ENCODE measurements around the gene NPY5R. TPM values are rescaled to one million over a fixed set of nuclear protein-coding genes. Genes with fewer than 3 reads are reported as not detected.

Gene NPY5R
- total RNA-seq, 1 experiment from 2014 or later = 0.15 TPM

- Histone ChIP-seq H2AFZ (ENCODE audit: low read length) (no peak overlapping the region), H3K9ac (ENCODE audit: low read length) (no peak overlapping the region), H3K4me1 (ENCODE audit: low read length) (no peaks in the 10 kb centered on the region), H3K9me3 (ENCODE audit: low read length) (no peaks in the 10 kb centered on the region), H4K20me1 (ENCODE audit: insufficient read depth, low read depth, low read length) (no peaks in the 10 kb centered on the region), H3K4me2 (ENCODE audit: low read depth, low read length, poor library complexity, severe bottlenecking) (no peak overlapping the region), H3K79me2 (ENCODE audit: low read length) (no peaks in the 10 kb centered on the region), H3K4me3 (ENCODE audit: low read length) (no peak overlapping the region), H3K9me2 (replicated peaks; ENCODE audit: insufficient read depth, low read length) (no peaks in the 10 kb centered on the region), H3K27ac (ENCODE audit: low read length) (no peak overlapping the region), H3K36me3 (ENCODE audit: insufficient read depth, low read length) (no peaks in the 10 kb centered on the region), H3K27me3 (ENCODE audit: low read length) (no peaks in the 10 kb centered on the region)
- DNase-seq = no peak
These were observed 35.0 kb downstream of the NPY5R start for GRCh38 chr4:163378661-163379060.

- Histone ChIP-seq H3K4me2 (ENCODE audit: low read depth, low read length, poor library complexity, severe bottlenecking) (no peak overlapping the region), H3K4me3 (ENCODE audit: low read length) (no peak overlapping the region), H3K27ac (ENCODE audit: low read length) (no peak overlapping the region), H3K9me3 (ENCODE audit: low read length) (no peaks in the 10 kb centered on the region), H3K9me2 (replicated peaks; ENCODE audit: insufficient read depth, low read length) (no peaks in the 10 kb centered on the region), H2AFZ (ENCODE audit: low read length) (no peak overlapping the region), H3K36me3 (ENCODE audit: insufficient read depth, low read length) (no peaks in the 10 kb centered on the region), H3K4me1 (ENCODE audit: low read length) (no peaks in the 10 kb centered on the region), H3K9ac (ENCODE audit: low read length) (no peak overlapping the region), H3K79me2 (ENCODE audit: low read length) (no peaks in the 10 kb centered on the region), H3K27me3 (ENCODE audit: low read length) (no peaks in the 10 kb centered on the region), H4K20me1 (ENCODE audit: insufficient read depth, low read depth, low read length) (no peaks in the 10 kb centered on the region)
- no peak for DNase-seq
These were observed 37.0 kb downstream of the NPY5R start for GRCh38 chr4:163380703-163381102.

GRCh38 chr4:163382178-163382869 lies 38.6 kb downstream of the NPY5R start:
- H4K20me1 ChIP-seq (ENCODE audit: insufficient read depth, low read depth, low read length) = no peaks in the 10 kb centered on the region
- H3K79me2 ChIP-seq (ENCODE audit: low read length) = no peaks in the 10 kb centered on the region
- H3K36me3 ChIP-seq (ENCODE audit: insufficient read depth, low read length) = no peaks in the 10 kb centered on the region
- H2AFZ ChIP-seq (ENCODE audit: low read length) = no peak overlapping the region
- no peak overlapping the region for H3K4me2 ChIP-seq (ENCODE audit: low read depth, low read length, poor library complexity, severe bottlenecking)
- H3K4me3 ChIP-seq (ENCODE audit: low read length) = no peak overlapping the region
- DNase-seq = no peak
- no peaks in the 10 kb centered on the region for H3K9me2 ChIP-seq (replicated peaks; ENCODE audit: insufficient read depth, low read length)
- H3K9ac ChIP-seq (ENCODE audit: low read length) = no peak overlapping the region
- H3K27ac ChIP-seq (ENCODE audit: low read length) = no peak overlapping the region
- no peaks in the 10 kb centered on the region for H3K4me1 ChIP-seq (ENCODE audit: low read length)
- no peaks in the 10 kb centered on the region for H3K27me3 ChIP-seq (ENCODE audit: low read length)
- no peaks in the 10 kb centered on the region for H3K9me3 ChIP-seq (ENCODE audit: low read length)

GRCh38 chr4:163384434-163384833 lies 40.7 kb downstream of the NPY5R start:
- Histone ChIP-seq H3K27ac (ENCODE audit: low read length) (no peak overlapping the region), H3K27me3 (ENCODE audit: low read length) (no peaks in the 10 kb centered on the region), H3K4me1 (ENCODE audit: low read length) (no peaks in the 10 kb centered on the region), H3K79me2 (ENCODE audit: low read length) (no peaks in the 10 kb centered on the region), H3K4me3 (ENCODE audit: low read length) (no peak overlapping the region), H3K9me3 (ENCODE audit: low read length) (no peaks in the 10 kb centered on the region), H3K36me3 (ENCODE audit: insufficient read depth, low read length) (no peaks in the 10 kb centered on the region), H4K20me1 (ENCODE audit: insufficient read depth, low read depth, low read length) (no peaks in the 10 kb centered on the region), H3K9me2 (replicated peaks; ENCODE audit: insufficient read depth, low read length) (no peaks in the 10 kb centered on the region), H3K9ac (ENCODE audit: low read length) (no peak overlapping the region), H2AFZ (ENCODE audit: low read length) (no peak overlapping the region), H3K4me2 (ENCODE audit: low read depth, low read length, poor library complexity, severe bottlenecking) (no peak overlapping the region)
- DNase-seq = no peak

GRCh38 chr4:163384926-163385325 lies 41.2 kb downstream of the NPY5R start:
- no peaks in the 10 kb centered on the region for H3K79me2 ChIP-seq (ENCODE audit: low read length)
- no peak overlapping the region for H2AFZ ChIP-seq (ENCODE audit: low read length)
- H3K4me3 ChIP-seq (ENCODE audit: low read length) = no peak overlapping the region
- no peak overlapping the region for H3K9ac ChIP-seq (ENCODE audit: low read length)
- no peaks in the 10 kb centered on the region for H3K4me1 ChIP-seq (ENCODE audit: low read length)
- H3K4me2 ChIP-seq (ENCODE audit: low read depth, low read length, poor library complexity, severe bottlenecking) = no peak overlapping the region
- DNase-seq = no peak
- no peak overlapping the region for H3K27ac ChIP-seq (ENCODE audit: low read length)
- no peaks in the 10 kb centered on the region for H3K9me2 ChIP-seq (replicated peaks; ENCODE audit: insufficient read depth, low read length)
- no peaks in the 10 kb centered on the region for H3K27me3 ChIP-seq (ENCODE audit: low read length)
- no peaks in the 10 kb centered on the region for H3K9me3 ChIP-seq (ENCODE audit: low read length)
- H3K36me3 ChIP-seq (ENCODE audit: insufficient read depth, low read length) = no peaks in the 10 kb centered on the region
- no peaks in the 10 kb centered on the region for H4K20me1 ChIP-seq (ENCODE audit: insufficient read depth, low read depth, low read length)

- H2AFZ ChIP-seq (ENCODE audit: low read length) = no peak overlapping the region
- H3K4me2 ChIP-seq (ENCODE audit: low read depth, low read length, poor library complexity, severe bottlenecking) = no peak overlapping the region
- H3K4me3 ChIP-seq (ENCODE audit: low read length) = no peak overlapping the region
These were observed 41.8 kb downstream of the NPY5R start for GRCh38 chr4:163385466-163385865.

GRCh38 chr4:163391756-163392155 lies 48.1 kb downstream of the NPY5R start:
- no peaks in the 10 kb centered on the region for H3K9me3 ChIP-seq (ENCODE audit: low read length)
- no peak overlapping the region for H3K4me3 ChIP-seq (ENCODE audit: low read length)
- H3K27ac ChIP-seq (ENCODE audit: low read length) = no peak overlapping the region
- H3K36me3 ChIP-seq (ENCODE audit: insufficient read depth, low read length) = no peaks in the 10 kb centered on the region
- no peak overlapping the region for H2AFZ ChIP-seq (ENCODE audit: low read length)
- H4K20me1 ChIP-seq (ENCODE audit: insufficient read depth, low read depth, low read length) = no peaks in the 10 kb centered on the region
- H3K79me2 ChIP-seq (ENCODE audit: low read length) = no peaks in the 10 kb centered on the region
- H3K27me3 ChIP-seq (ENCODE audit: low read length) = no peaks in the 10 kb centered on the region
- H3K9ac ChIP-seq (ENCODE audit: low read length) = no peak overlapping the region
- H3K4me2 ChIP-seq (ENCODE audit: low read depth, low read length, poor library complexity, severe bottlenecking) = no peak overlapping the region
- peaks cover 5% of the 10 kb centered on the region; the same call in 1 of the 2 replicates for H3K4me1 ChIP-seq (ENCODE audit: low read length)
- H3K9me2 ChIP-seq (replicated peaks; ENCODE audit: insufficient read depth, low read length) = no peaks in the 10 kb centered on the region
- no peak for DNase-seq

More at GRCh38 chr4:163385466-163385865, 41.8 kb downstream of the NPY5R start:
- H3K27me3 ChIP-seq (ENCODE audit: low read length) = no peaks in the 10 kb centered on the region
- no peaks in the 10 kb centered on the region for H3K36me3 ChIP-seq (ENCODE audit: insufficient read depth, low read length)
- DNase-seq = no peak
- no peak overlapping the region for H3K27ac ChIP-seq (ENCODE audit: low read length)
- H4K20me1 ChIP-seq (ENCODE audit: insufficient read depth, low read depth, low read length) = no peaks in the 10 kb centered on the region
- no peaks in the 10 kb centered on the region for H3K9me2 ChIP-seq (replicated peaks; ENCODE audit: insufficient read depth, low read length)
- no peaks in the 10 kb centered on the region for H3K9me3 ChIP-seq (ENCODE audit: low read length)
- H3K4me1 ChIP-seq (ENCODE audit: low read length) = no peaks in the 10 kb centered on the region
- no peak overlapping the region for H3K9ac ChIP-seq (ENCODE audit: low read length)
- H3K79me2 ChIP-seq (ENCODE audit: low read length) = no peaks in the 10 kb centered on the region

- no peak overlapping the region for H2AFZ ChIP-seq (ENCODE audit: low read length)
- DNase-seq = no peak
- peaks cover 5% of the 10 kb centered on the region; the same call in 1 of the 2 replicates for H3K4me1 ChIP-seq (ENCODE audit: low read length)
- H3K4me2 ChIP-seq (ENCODE audit: low read depth, low read length, poor library complexity, severe bottlenecking) = no peak overlapping the region
- no peaks in the 10 kb centered on the region for H3K36me3 ChIP-seq (ENCODE audit: insufficient read depth, low read length)
- no peaks in the 10 kb centered on the region for H4K20me1 ChIP-seq (ENCODE audit: insufficient read depth, low read depth, low read length)
- no peaks in the 10 kb centered on the region for H3K79me2 ChIP-seq (ENCODE audit: low read length)
- no peak overlapping the region for H3K4me3 ChIP-seq (ENCODE audit: low read length)
- H3K27ac ChIP-seq (ENCODE audit: low read length) = no peak overlapping the region
- H3K27me3 ChIP-seq (ENCODE audit: low read length) = no peaks in the 10 kb centered on the region
- H3K9me2 ChIP-seq (replicated peaks; ENCODE audit: insufficient read depth, low read length) = no peaks in the 10 kb centered on the region
- no peaks in the 10 kb centered on the region for H3K9me3 ChIP-seq (ENCODE audit: low read length)
- H3K9ac ChIP-seq (ENCODE audit: low read length) = no peak overlapping the region
These were observed 48.6 kb downstream of the NPY5R start for GRCh38 chr4:163392328-163392727.
